Activated CD8-positive, alpha-beta T cell treated with anti-CD3 and anti-CD28 coated beads for 36 hours (primary cell): Measurements from ENCODE around the gene BHLHE23. TPM values are rescaled to one million over a fixed set of nuclear protein-coding genes. Genes with fewer than 3 reads are reported as not detected.

Experiments used
- ATAC-seq: fragments of 200-7000 bp; cut with Tn5 transposase; one replicate; pipeline ENCODE4 v1.10.0; 2021; ENCODE audit warnings: mild to moderate bottlenecking, moderate library complexity
- CTCF ChIA-PET: fragments of 350-600 bp; sonication (Branson Sonifier 250); formaldehyde crosslinking; loops from one replicate; lab custom pipeline; 2021; ENCODE audit warnings: antibody characterized with exemption; lab: Charles Lee
- POLR2A ChIA-PET: fragments of 350-600 bp; sonication (Branson Sonifier 250); formaldehyde crosslinking; loops from one replicate; lab custom pipeline; 2021; ENCODE audit warnings: antibody characterized with exemption; lab: Charles Lee
- DNase-seq: peaks from one replicate; pipeline ENCODE4 v3.0.0-alpha.2; 2020
- H3K27ac Mint-ChIP-seq: one replicate; pipeline ENCODE4 v1.8.0; 2021; ENCODE audit warnings: mild to moderate bottlenecking, mixed read lengths
- H3K27me3 Mint-ChIP-seq: one replicate; pipeline ENCODE4 v1.8.0; 2021; ENCODE audit warnings: mixed read lengths
- H3K36me3 Mint-ChIP-seq: one replicate; pipeline ENCODE4 v1.8.0; 2021; ENCODE audit warnings: low read depth, mixed read lengths
- H3K4me1 Mint-ChIP-seq: one replicate; pipeline ENCODE4 v1.8.0; 2021; ENCODE audit warnings: low read depth, mixed read lengths
- H3K4me3 Mint-ChIP-seq: one replicate; pipeline ENCODE4 v1.8.0; 2021; ENCODE audit warnings: mild to moderate bottlenecking, moderate library complexity, mixed read lengths
- H3K9me3 Mint-ChIP-seq: one replicate; pipeline ENCODE4 v1.8.0; 2021; ENCODE audit warnings: mixed read lengths
- intact Hi-C: fragments of 100-400 bp; cut with micrococcal nuclease; formaldehyde crosslinking; loops from one replicate; pipeline ENCODE4 v1.10.0; 2022
- total RNA-seq, 2 experiments: library from RNA; stranded (reverse); gene quantifications; one replicate each; pipeline ENCODE4 v1.2.3, GENCODE V29; 2021
- TF ChIP-seq, protein P1 (sequence below): fragments of 200-600 bp; IDR thresholded peaks from one replicate; pipeline ENCODE4 v1.8.0; 2022; ENCODE audit warnings: antibody characterized with exemption, mild to moderate bottlenecking

The BHLHE23 gene
- total RNA-seq, 2 experiments from 2014 or later: not detected

GRCh38 chr20:62994869-62995281 lies 11.9 kb downstream of the BHLHE23 start:
- ATAC-seq: no peak
- DNase-seq: no peak
- TF ChIP-seq, protein P1, sequence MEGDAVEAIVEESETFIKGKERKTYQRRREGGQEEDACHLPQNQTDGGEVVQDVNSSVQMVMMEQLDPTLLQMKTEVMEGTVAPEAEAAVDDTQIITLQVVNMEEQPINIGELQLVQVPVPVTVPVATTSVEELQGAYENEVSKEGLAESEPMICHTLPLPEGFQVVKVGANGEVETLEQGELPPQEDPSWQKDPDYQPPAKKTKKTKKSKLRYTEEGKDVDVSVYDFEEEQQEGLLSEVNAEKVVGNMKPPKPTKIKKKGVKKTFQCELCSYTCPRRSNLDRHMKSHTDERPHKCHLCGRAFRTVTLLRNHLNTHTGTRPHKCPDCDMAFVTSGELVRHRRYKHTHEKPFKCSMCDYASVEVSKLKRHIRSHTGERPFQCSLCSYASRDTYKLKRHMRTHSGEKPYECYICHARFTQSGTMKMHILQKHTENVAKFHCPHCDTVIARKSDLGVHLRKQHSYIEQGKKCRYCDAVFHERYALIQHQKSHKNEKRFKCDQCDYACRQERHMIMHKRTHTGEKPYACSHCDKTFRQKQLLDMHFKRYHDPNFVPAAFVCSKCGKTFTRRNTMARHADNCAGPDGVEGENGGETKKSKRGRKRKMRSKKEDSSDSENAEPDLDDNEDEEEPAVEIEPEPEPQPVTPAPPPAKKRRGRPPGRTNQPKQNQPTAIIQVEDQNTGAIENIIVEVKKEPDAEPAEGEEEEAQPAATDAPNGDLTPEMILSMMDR: no peak
- ChIA-PET CTCF (interaction anchor here (1.1 to 1.9 kb wide), 2 partner anchors 10 to 22 kb away, joined by 3 to 7 read pairs; no protein-coding TSS in a partner anchor), POLR2A (no interaction called here)
- Mint-ChIP-seq H3K9me3 (no peaks in the 10 kb centered on the region), H3K4me3 (no peak overlapping the region), H3K27me3 (peaks cover 13% of the 10 kb centered on the region), H3K36me3 (no peaks in the 10 kb centered on the region), H3K4me1 (peaks cover 4% of the 10 kb centered on the region), H3K27ac (no peak overlapping the region)
- intact Hi-C loops: no loop called here

DNA sequence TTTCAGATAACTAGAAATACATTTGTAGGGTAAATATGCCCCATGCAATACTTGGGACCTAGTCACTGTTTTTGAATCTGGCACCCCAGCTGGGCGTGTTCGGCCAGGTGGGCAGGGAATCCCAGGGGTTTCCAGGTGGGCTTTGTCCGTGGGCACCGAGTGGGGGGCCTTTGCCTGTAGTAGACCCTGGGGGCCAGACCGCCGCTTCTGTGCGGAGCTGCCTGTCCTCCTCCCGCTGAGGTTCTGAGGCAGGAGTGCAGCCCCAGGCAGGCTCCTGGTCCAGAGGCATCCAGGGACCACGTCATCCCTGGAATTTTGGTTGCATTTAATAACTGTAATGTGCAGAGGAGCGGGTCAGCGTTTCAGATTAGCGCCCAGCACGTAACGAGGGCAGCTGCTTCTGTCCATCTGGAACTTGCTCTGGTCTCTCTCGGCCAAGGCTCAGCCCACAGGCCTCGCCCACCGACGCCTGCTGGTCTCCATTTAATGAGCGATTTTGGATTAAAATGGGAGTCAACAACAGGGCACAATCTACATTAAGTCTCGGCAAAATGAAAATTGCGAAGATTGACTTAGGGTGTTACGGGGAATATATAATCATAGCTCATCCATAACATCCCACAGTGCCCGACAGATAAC lies 12.8 kb downstream of the BHLHE23 start:
- DNase-seq (no peak), ATAC-seq (no peak)
- Mint-ChIP-seq H3K4me1 (peaks cover 6% of the 10 kb centered on the region), H3K27me3 (peaks cover 8% of the 10 kb centered on the region), H3K4me3 (no peak overlapping the region), H3K36me3 (no peaks in the 10 kb centered on the region), H3K27ac (no peak overlapping the region), H3K9me3 (no peaks in the 10 kb centered on the region)
- CTCF ChIA-PET: interaction anchor here (0.7 to 1.9 kb wide), 3 partner anchors 11 to 21 kb away, joined by 3 to 7 read pairs (median 3); no protein-coding TSS in a partner anchor
- POLR2A ChIA-PET: no interaction called here
- intact Hi-C loops: no loop called here
- TF ChIP-seq, protein P1: no peak

DNA sequence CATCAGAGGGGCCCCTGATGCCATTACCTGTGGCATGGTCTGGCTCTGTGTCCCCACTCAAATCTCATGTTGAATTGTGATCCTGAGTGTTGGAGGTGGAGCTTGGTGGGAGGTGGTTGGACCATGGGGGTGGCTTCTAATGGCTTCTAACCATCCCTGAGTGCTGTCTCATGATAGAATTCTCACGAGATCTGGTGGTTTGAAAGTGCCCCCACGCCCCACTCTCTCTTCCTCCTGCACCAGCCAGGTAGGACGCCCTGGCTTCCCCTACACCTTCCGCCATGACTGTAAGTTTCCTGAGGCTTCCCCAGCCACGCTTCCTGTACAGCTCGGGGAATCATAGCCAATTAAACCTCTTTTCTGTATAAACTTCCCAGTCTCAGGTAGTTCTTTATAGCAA lies 14.9 kb downstream of the BHLHE23 start:
- TF ChIP-seq, protein P1: no peak
- no peak overlapping the region for H3K4me3 Mint-ChIP-seq
- ATAC-seq (no peak), DNase-seq (no peak)
- H3K4me1 Mint-ChIP-seq: peaks cover 7% of the 10 kb centered on the region
- ChIA-PET CTCF (interaction anchor here (1.9 kb wide), 1 partner anchor 12 kb away, joined by 4 read pairs; no protein-coding TSS in a partner anchor), POLR2A (interaction anchor here (0.6 kb wide), 1 partner anchor 55 kb away, joined by 4 read pairs; no protein-coding TSS in a partner anchor)
- intact Hi-C loops: no loop called here
- H3K27ac Mint-ChIP-seq: no peak overlapping the region
- no peaks in the 10 kb centered on the region for H3K9me3 Mint-ChIP-seq
- H3K27me3 Mint-ChIP-seq: peaks cover 4% of the 10 kb centered on the region
- H3K36me3 Mint-ChIP-seq: no peaks in the 10 kb centered on the region

DNA sequence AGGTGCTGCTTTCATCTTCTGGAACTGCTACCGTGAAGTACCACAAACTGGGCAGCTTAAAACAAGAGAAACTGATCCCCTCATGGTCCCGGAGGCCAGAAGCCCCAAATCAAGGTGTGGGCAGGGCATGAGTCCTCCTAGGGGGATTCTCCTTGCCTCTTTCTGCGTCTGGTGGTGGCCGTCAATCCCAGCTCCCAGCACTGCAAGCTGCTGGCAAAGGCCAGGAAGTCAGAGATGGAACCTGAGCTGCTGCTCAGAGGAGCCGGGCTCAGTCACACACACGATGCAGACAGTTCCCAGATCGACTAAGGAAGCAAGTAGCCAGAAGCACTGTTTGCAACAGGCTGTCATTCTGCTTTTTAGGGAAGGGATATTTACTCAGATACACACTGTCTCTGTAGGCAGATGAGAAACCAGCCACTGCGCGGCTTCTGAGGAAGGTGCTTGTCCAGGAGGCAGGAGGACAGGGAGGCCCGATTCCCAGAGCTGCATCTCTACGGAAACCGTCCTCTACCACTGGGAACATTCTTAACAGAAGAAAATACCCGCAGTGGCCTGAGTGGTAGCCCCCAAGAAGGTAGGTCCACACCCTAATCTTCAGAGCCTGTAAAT lies 15.5 kb downstream of the BHLHE23 start:
- DNase-seq (no peak), ATAC-seq (no peak)
- intact Hi-C loops: no loop called here
- TF ChIP-seq, protein P1: no peak
- Mint-ChIP-seq H3K27ac (no peak overlapping the region), H3K4me3 (no peak overlapping the region), H3K4me1 (peaks cover 7% of the 10 kb centered on the region), H3K27me3 (peaks cover 2% of the 10 kb centered on the region), H3K36me3 (no peaks in the 10 kb centered on the region), H3K9me3 (no peaks in the 10 kb centered on the region)
- POLR2A ChIA-PET: no interaction called here
- CTCF ChIA-PET: interaction anchor here (1.0 to 1.9 kb wide), 2 partner anchors 11 to 20 kb away, joined by 3 to 4 read pairs; no protein-coding TSS in a partner anchor

GRCh38 chr20:62990306-62990825 lies 16.4 kb downstream of the BHLHE23 start:
- H3K27ac Mint-ChIP-seq: no peak overlapping the region
- ATAC-seq: no peak
- no peaks in the 10 kb centered on the region for H3K27me3 Mint-ChIP-seq
- H3K4me1 Mint-ChIP-seq: peaks cover 7% of the 10 kb centered on the region
- H3K4me3 Mint-ChIP-seq: no peak overlapping the region
- CTCF ChIA-PET: interaction anchor here (1.0 to 1.9 kb wide), 2 partner anchors 10 to 20 kb away, joined by 3 to 4 read pairs; no protein-coding TSS in a partner anchor
- POLR2A ChIA-PET: no interaction called here
- H3K9me3 Mint-ChIP-seq: no peaks in the 10 kb centered on the region
- TF ChIP-seq, protein P1: no peak
- intact Hi-C loops: no loop called here
- no peaks in the 10 kb centered on the region for H3K36me3 Mint-ChIP-seq
- DNase-seq: no peak
